Large intestine (tissue), 3 donors: ENCODE measurements around the gene CLEC12A. TPM values are rescaled to one million over a fixed set of nuclear protein-coding genes. Genes with fewer than 3 reads are reported as not detected.
"Not testable (repeated sequence)": the region's sequence is repeated elsewhere in the genome, so short reads cannot be mapped to it uniquely, and the experiment has no call there.

Source experiments
- DNase-seq, 2 donors: peaks; one replicate each; pipeline versions ENCODE4 v3.0.0 to v3.0.0-alpha.2; 2013
- H3K27ac ChIP-seq: one replicate; pipeline ENCODE4 v1.5.1; 2013; ENCODE audit warnings: low read length
- H3K27me3 ChIP-seq: 2 replicates; pipeline ENCODE4 v1.6.1; 2013; ENCODE audit warnings: low read length; ENCODE audit not compliant: control insufficient read depth, insufficient read depth
- H3K36me3 ChIP-seq: 2 replicates; pipeline ENCODE4 v1.6.1; 2013; ENCODE audit warnings: low read length; ENCODE audit not compliant: control insufficient read depth, insufficient read depth
- H3K4me1 ChIP-seq: one replicate; pipeline ENCODE4 v1.6.1; 2013; ENCODE audit warnings: low read length; ENCODE audit not compliant: control insufficient read depth, insufficient read depth
- H3K4me3 ChIP-seq: one replicate; pipeline ENCODE4 v1.5.1; 2013; ENCODE audit warnings: low read length
- H3K9me3 ChIP-seq: one replicate; pipeline ENCODE4 v1.6.1; 2013; ENCODE audit warnings: mild to moderate bottlenecking, low read depth, low read length, moderate library complexity; ENCODE audit not compliant: control insufficient read depth
- WGBS: methylation state at CpG from one replicate; pipeline ENCODE4 v1.1.5; 2013; ENCODE audit warnings: low lambda C conversion rate; ENCODE audit not compliant: insufficient coverage; 5-methylcytosine and 5-hydroxymethylcytosine counted together
- polyA plus RNA-seq: library from polyadenylated mRNA; unstranded; fragments of 120-200 nt; gene quantifications from one replicate; pipeline ENCODE4 v1.2.1, GENCODE V29; 2013

CLEC12A gene
- polyA plus RNA-seq, 1 donor = 1.5 TPM

DNA sequence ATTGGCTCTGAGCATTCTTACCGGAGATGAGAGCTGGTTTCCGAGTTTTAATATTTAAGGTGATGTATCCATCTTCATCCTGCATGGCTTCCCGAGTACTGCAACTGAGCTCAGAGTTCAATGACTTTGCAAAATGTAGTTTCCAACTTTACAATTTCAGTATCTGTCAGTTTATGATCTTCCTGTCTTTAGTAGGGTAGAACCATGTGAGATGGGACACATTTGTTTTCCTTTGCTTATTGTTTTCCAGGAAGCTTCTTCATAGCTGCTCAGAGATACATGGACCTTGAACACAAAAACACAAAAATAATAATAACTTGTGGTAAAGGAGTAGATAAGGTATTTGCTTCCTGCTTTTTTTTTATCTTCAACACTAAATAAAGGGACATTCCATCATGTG is 27.8 kb downstream of the CLEC12A start, which contains the start of gene CLEC1B:
TSS of gene CLEC1B (minus strand) at position 106 of the 400 bp plus-strand sequence. CDS start at position 85, 21 bp downstream.
- H3K4me1 ChIP-seq = no peaks in the 10 kb centered on the region
- no peak within 1 kb of the TSS for H3K4me3 ChIP-seq
- 93% methylated on average over 3 of the region's 3 CpGs for WGBS
- no peak within 1 kb of the TSS for H3K27ac ChIP-seq
- DNase-seq = no peak
- no peaks in the 10 kb centered on the region for H3K9me3 ChIP-seq
- no peaks in the 10 kb centered on the region for H3K36me3 ChIP-seq
- H3K27me3 ChIP-seq = no peaks in the 10 kb centered on the region

GRCh38 chr12:10001171-10001776 is 30.1 kb downstream of the CLEC12A start:
- Histone ChIP-seq H3K36me3 (no peaks in the 10 kb centered on the region), H3K4me1 (no peaks in the 10 kb centered on the region), H3K9me3 (no peaks in the 10 kb centered on the region), H3K27ac (no peak overlapping the region), H3K27me3 (no peaks in the 10 kb centered on the region), H3K4me3 (no peak overlapping the region)
- DNase-seq = no peak
- WGBS = 96% methylated on average over 2 of the region's 4 CpGs

- Histone ChIP-seq H3K27me3 (no peaks in the 10 kb centered on the region), H3K36me3 (no peaks in the 10 kb centered on the region), H3K27ac (no peak overlapping the region), H3K9me3 (no peaks in the 10 kb centered on the region), H3K4me3 (no peak overlapping the region), H3K4me1 (no peaks in the 10 kb centered on the region)
- no peak for DNase-seq
- WGBS = no CpG with 5 or more reads among the region's 6 CpGs
These were observed 41.6 kb downstream of the CLEC12A start for GRCh38 chr12:10012630-10013330.

GRCh38 chr12:10015450-10015849 is 44.2 kb downstream of the CLEC12A start:
- Histone ChIP-seq H3K4me1 (no peaks in the 10 kb centered on the region), H3K27me3 (no peaks in the 10 kb centered on the region), H3K36me3 (no peaks in the 10 kb centered on the region), H3K9me3 (no peaks in the 10 kb centered on the region), H3K27ac (no peak overlapping the region), H3K4me3 (no peak overlapping the region)
- no peak for DNase-seq
- WGBS = 60% methylated on average over 1 of the region's 4 CpGs

DNA sequence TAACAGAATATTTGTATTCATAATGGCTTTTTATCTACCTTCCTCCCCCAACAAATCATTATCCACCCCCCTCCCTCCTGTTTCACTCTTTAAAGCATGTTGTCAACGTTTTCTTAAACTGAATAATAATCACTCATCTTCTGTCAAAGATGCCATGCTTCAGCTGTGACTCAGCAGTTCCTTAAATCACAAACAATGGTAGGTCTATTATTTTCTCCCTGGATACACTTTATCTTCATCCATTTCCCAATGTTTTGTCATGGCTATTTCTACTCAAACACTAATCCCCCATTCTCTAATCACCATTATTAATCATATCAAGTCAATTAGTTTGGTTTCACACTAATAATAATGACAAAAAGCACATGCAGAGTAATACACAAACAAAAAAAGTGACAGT is 45.7 kb downstream of the CLEC12A start:
- no peaks in the 10 kb centered on the region for H3K9me3 ChIP-seq
- H3K27ac ChIP-seq = no peak overlapping the region
- H3K27me3 ChIP-seq = no peaks in the 10 kb centered on the region
- no peak for DNase-seq
- no peaks in the 10 kb centered on the region for H3K36me3 ChIP-seq
- H3K4me3 ChIP-seq = no peak overlapping the region
- 17% methylated on average over 1 of the region's 1 CpG for WGBS
- no peaks in the 10 kb centered on the region for H3K4me1 ChIP-seq

- DNase-seq = no peak
- Histone ChIP-seq H3K4me1 (no peaks in the 10 kb centered on the region), H3K9me3 (no peaks in the 10 kb centered on the region), H3K4me3 (no peak overlapping the region), H3K27me3 (no peaks in the 10 kb centered on the region), H3K36me3 (no peaks in the 10 kb centered on the region), H3K27ac (no peak overlapping the region)
- WGBS = 53% methylated on average over 3 of the region's 5 CpGs
These were observed 47.2 kb downstream of the CLEC12A start for GRCh38 chr12:10018386-10018785.

GRCh38 chr12:10021342-10021741 is 50.1 kb downstream of the CLEC12A start:
- H3K27ac ChIP-seq = no peak overlapping the region
- no peaks in the 10 kb centered on the region for H3K36me3 ChIP-seq
- no peaks in the 10 kb centered on the region for H3K9me3 ChIP-seq
- no peak for DNase-seq
- H3K27me3 ChIP-seq = no peaks in the 10 kb centered on the region
- no CpG with 5 or more reads among the region's 3 CpGs for WGBS
- H3K4me3 ChIP-seq = no peak overlapping the region
- H3K4me1 ChIP-seq = no peaks in the 10 kb centered on the region

DNA sequence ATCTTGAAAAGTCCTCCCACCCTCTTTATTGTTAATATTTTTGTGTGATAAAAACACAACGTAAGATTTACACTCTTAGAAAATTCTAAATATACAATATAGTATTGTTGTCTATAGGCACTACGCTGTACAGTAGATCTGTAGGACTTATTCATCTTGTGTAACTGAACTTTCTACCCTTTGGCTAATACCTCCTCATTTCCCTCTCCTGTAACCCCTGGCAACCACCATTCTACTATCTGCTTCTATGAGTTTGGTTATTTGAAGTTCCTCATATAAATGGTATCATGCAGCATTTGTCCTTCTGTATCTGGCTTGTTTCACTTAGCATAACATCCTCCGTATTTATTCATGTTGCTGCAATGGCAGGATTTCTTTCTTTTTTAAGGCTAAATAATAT is 54.0 kb downstream of the CLEC12A start:
- H3K36me3 ChIP-seq = no peaks in the 10 kb centered on the region
- 100% methylated on average over 1 of the region's 3 CpGs for WGBS
- DNase-seq = no peak
- H3K4me1 ChIP-seq = no peaks in the 10 kb centered on the region
- H3K27ac ChIP-seq = no peak overlapping the region
- no peak overlapping the region for H3K4me3 ChIP-seq
- H3K27me3 ChIP-seq = no peaks in the 10 kb centered on the region
- H3K9me3 ChIP-seq = no peaks in the 10 kb centered on the region

DNA sequence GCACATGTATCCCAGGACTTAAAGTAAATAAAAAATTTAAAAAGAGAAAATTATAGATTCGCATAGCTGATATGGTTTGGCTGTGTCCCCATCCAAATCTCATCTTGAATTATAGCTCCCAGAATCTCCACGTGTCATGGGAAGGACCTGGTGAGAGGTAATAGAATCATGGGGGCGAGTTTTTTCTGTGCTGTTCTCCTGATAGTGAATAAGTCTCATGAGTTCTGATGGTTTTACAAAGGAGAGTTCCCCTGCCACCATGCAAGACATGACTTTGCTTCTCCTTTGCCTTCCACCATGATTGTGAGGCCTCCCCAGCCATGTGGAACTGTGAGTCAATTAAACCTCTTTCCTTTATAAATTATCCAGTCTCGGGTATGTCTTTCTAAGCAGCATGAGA is 55.5 kb downstream of the CLEC12A start:
- not testable (repeated sequence) for H3K27ac ChIP-seq, H3K36me3 ChIP-seq, H3K4me3 ChIP-seq, H3K4me1 ChIP-seq, H3K9me3 ChIP-seq, H3K27me3 ChIP-seq, DNase-seq
- 88% methylated on average over 1 of the region's 4 CpGs for WGBS

DNA sequence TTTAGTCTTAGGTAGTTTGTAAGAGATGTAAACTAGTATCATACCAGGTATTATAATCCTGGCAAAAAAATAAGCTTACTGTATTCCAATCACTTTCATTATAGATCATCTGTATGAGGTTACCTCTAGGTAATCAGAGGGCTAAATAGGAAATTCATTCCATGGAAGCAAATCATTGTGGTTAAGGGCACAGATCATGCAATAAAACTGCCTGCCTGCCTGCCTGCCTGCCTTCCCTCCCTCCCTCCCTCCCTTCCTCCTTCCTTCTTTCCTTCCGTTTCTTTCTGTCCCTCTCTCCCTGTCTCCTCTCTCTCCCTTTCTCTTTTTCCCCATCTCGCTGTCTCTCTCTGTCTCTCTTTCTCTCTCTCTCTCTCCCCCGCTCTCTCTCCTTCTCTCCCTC is 56.1 kb downstream of the CLEC12A start:
- H3K27me3 ChIP-seq = no peaks in the 10 kb centered on the region
- no peak for DNase-seq
- no peaks in the 10 kb centered on the region for H3K4me1 ChIP-seq
- H3K9me3 ChIP-seq = peaks cover 2% of the 10 kb centered on the region
- no peak overlapping the region for H3K27ac ChIP-seq
- 54% methylated on average over 3 of the region's 3 CpGs for WGBS
- no peak overlapping the region for H3K4me3 ChIP-seq
- no peaks in the 10 kb centered on the region for H3K36me3 ChIP-seq

DNA sequence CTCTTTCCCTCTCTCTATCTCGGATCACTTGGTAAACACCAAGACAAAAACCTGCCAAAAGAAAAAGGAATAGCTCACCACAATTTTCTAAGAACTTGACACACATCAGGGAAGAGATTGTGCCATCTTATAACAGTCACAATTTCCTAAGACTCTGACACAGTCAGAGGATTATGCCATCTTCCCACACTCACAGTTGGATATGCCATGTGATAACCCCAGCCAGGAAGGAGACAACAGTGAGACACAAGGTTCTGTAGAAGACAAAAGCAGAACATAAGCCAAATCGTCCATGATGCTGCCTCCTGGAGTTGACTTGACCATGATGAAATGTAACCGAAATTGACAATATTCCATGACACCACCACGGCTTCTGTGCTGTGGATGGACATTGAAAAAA is 56.5 kb downstream of the CLEC12A start:
- no peak overlapping the region for H3K27ac ChIP-seq
- no peak overlapping the region for H3K4me3 ChIP-seq
- peaks cover 2% of the 10 kb centered on the region for H3K9me3 ChIP-seq
- no peaks in the 10 kb centered on the region for H3K4me1 ChIP-seq
- H3K27me3 ChIP-seq = no peaks in the 10 kb centered on the region
- DNase-seq = no peak
- H3K36me3 ChIP-seq = no peaks in the 10 kb centered on the region
- WGBS = no CpG with 5 or more reads among the region's 4 CpGs
